GM10248 (cell line): ENCODE measurements around the gene CAMSAP1.

Experiments used
- CTCF ChIA-PET: fragments of 300-600 bp; sonication (Branson Sonifier 250); formaldehyde crosslinking; extraction: SDS; loops from one replicate; lab custom pipeline; 2021; ENCODE audit warnings: antibody characterized with exemption; lab: Yijun Ruan, JAX
- POLR2A ChIA-PET: fragments of 350-650 bp; sonication (Branson Sonifier 250); formaldehyde crosslinking; extraction: SDS; loops from one replicate; lab custom pipeline; 2020; ENCODE audit warnings: antibody characterized with exemption; lab: Yijun Ruan, JAX
- DNase-seq: peaks from one replicate; pipeline ENCODE4 v3.0.0; 2012; ENCODE audit errors: extremely low spot score
- TF ChIP-seq, protein P1 (sequence below): IDR thresholded peaks from 2 replicates; pipeline ENCODE4 v1.5.1; 2012; ENCODE audit warnings: mild to moderate bottlenecking, low read depth; ENCODE audit errors: extremely low read depth, missing control alignments, control extremely low read depth

CAMSAP1 gene

DNA sequence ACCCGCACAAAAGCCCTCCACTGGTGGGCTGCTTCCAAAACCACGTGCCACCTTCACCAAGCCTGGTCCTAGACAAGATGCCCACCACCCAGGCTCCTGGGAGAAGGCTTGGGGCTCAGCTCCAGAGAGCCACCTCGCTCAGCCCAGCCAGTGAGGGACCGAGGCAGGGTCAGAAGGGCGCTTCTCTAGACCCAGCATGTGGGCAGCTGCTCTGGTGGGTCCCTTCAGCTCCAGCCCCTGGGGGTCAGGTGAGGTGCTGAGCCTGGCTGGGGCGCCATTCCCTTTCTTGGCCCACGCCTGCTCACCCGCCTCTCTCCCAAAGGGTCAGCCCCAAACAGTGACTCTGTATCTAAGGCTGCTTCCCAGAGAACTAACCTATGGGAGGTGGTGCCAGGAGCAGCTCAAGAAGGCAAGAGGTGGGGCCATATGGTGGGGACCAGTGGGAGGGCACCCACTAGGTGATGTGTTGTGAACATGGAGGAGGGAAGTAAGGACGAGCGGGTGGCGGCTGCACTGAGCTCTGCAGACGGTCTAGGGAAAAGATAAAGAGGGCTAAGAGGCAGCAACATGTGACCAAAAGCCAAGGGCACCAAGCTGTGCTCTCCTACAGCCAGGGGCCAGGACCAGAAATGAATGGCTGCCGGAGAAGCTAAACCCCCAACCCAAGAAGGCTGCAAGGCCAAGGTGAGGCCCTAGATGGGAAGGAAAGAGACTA is 79.3 kb downstream of the CAMSAP1 start:
- DNase-seq, result no peak
- CTCF ChIA-PET, result interaction anchor here (1.1 kb wide), 1 partner anchor 140 kb away, joined by 3 read pairs; no protein-coding TSS in a partner anchor
- TF ChIP-seq, protein P1, sequence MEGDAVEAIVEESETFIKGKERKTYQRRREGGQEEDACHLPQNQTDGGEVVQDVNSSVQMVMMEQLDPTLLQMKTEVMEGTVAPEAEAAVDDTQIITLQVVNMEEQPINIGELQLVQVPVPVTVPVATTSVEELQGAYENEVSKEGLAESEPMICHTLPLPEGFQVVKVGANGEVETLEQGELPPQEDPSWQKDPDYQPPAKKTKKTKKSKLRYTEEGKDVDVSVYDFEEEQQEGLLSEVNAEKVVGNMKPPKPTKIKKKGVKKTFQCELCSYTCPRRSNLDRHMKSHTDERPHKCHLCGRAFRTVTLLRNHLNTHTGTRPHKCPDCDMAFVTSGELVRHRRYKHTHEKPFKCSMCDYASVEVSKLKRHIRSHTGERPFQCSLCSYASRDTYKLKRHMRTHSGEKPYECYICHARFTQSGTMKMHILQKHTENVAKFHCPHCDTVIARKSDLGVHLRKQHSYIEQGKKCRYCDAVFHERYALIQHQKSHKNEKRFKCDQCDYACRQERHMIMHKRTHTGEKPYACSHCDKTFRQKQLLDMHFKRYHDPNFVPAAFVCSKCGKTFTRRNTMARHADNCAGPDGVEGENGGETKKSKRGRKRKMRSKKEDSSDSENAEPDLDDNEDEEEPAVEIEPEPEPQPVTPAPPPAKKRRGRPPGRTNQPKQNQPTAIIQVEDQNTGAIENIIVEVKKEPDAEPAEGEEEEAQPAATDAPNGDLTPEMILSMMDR, result no peak
- POLR2A ChIA-PET, result no interaction called here

DNA sequence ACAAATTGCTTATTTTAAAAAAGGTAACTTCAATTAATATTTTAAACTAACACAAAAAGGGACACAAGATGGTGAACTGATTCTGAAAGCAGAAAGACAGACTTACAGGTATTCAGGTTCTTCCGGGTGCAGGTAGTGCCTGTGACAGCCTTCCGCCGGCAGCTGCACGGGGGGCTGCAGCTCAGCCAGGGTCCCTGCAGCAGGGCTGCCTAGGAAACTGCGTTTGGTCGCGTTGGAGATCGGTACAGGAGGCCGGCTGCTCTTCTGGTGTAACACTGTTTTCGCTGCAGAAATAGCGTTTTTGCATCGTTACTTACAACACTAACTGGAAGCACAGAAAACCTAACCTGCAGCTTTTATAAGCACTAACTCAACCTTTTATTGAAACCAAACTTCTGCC is 80.0 kb downstream of the CAMSAP1 start:
- POLR2A ChIA-PET, result no interaction called here

GRCh38 chr9:135826188-135826545 is 81.2 kb downstream of the CAMSAP1 start:
- CTCF ChIA-PET, result no interaction called here
- no peak for DNase-seq
- TF ChIP-seq, protein P1, result no peak
- POLR2A ChIA-PET, result no interaction called here

More for the DNA sequence above, 80.0 kb downstream of the CAMSAP1 start:
- no peak for DNase-seq
- CTCF ChIA-PET, result interaction anchor here (1.1 kb wide), 1 partner anchor 141 kb away, joined by 3 read pairs; no protein-coding TSS in a partner anchor
- TF ChIP-seq, protein P1, result no peak

DNA sequence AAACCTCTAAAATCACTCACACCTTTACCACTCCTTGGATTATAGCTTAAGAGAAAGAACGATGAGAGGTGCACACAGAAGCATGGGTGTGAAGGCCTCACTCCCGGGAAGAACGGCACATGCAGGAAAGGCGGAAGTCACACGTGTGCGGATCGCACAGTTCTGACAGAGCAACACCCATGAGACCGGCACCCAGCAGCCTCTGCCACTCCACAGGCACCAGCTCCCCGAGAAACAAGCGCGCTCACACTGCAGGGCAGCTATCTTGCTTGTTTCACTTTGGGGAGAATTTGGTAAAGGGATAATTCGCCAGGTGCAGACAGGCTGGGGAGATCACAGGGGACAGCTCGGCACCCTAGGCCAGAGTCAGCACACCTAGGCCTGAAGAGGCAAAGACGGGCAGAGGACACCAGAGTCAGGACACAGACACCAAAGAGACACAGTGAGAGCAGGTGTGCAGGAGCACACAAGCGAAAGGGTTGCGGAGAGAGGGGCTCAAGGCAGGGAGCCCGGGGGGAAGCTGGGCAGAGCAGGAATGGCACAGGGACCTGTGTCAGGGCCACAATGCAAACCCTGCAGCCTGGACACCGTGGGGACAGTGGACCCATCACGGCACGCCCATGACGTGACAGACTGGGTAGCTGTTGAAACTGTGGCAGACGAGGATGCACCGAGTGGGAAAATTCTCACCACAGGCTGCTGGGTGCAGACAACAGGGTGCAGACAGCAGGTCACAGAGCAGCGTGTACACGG is 81.7 kb downstream of the CAMSAP1 start:
- POLR2A ChIA-PET, result no interaction called here
- CTCF ChIA-PET, result no interaction called here
- TF ChIP-seq, protein P1, result no peak
- DNase-seq, result no peak

DNA sequence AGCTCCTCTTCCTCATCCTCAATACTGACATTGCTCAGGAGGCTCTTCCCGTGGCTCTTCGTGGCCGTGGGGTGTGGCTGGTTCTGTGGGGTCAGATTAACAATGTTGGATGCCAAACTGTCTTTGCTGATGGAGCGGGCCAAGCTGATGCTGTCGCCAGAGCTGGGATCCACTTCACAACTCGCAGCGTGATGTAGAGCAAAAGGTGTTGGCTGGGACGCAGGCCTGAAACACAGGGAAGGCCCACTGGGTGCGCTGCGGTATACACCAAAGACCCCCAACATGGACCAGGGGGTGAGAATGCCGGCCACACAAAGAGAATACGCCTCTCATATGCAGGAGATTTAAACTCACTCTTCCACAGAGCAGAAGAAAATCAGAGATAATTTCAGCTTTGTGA is 84.3 kb downstream of the CAMSAP1 start:
- ChIA-PET CTCF (interaction anchor here (0.9 kb wide), 1 partner anchor 41 kb away, joined by 3 read pairs; no protein-coding TSS in a partner anchor), POLR2A (no interaction called here)
- no peak for DNase-seq
- TF ChIP-seq, protein P1, result no peak

GRCh38 chr9:135822374-135822755 is 85.0 kb downstream of the CAMSAP1 start:
- TF ChIP-seq, protein P1, result no peak

More at GRCh38 chr9:135822374-135822755, 85.0 kb downstream of the CAMSAP1 start:
- ChIA-PET POLR2A (no interaction called here), CTCF (interaction anchor here (0.9 kb wide), 1 partner anchor 42 kb away, joined by 3 read pairs; no protein-coding TSS in a partner anchor)
- no peak for DNase-seq
